Left lobe of liver (tissue), 2 donors: ENCODE data around the gene QSOX2. TPM values are rescaled to one million over a fixed set of nuclear protein-coding genes. Genes with fewer than 3 reads are reported as not detected.

ENCODE experiments used
- ATAC-seq: fragments of 200-7000 bp; cut with Tn5 transposase; one replicate; pipeline ENCODE4 v1.9.1; 2020; ENCODE audit warnings: mild to moderate bottlenecking, moderate library complexity
- DNase-seq: peaks from one replicate; pipeline ENCODE4 v3.0.0-alpha.2; 2020; ENCODE audit warnings: low spot score
- total RNA-seq: library from RNA; stranded (reverse); gene quantifications from one replicate; pipeline ENCODE4 v1.2.1, GENCODE V29; 2021
- donor health status: DM: no; HTN: no; CAD: no; lungs with moderate emphysema.
- donor health status: DM: no; HTN: yes; CAD: no.

The QSOX2 gene
- total RNA-seq, 1 donor from 2014 or later = 4.7 TPM

- DNase-seq = no peak
Measured at GRCh38 chr9:136208675-136209074, 36.9 kb downstream of the QSOX2 start.

GRCh38 chr9:136207616-136208015, 38.0 kb downstream of the QSOX2 start:
- DNase-seq = no peak

More at GRCh38 chr9:136208675-136209074, 36.9 kb downstream of the QSOX2 start:
- ATAC-seq = no peak

GRCh38 chr9:136206602-136207275, 38.9 kb downstream of the QSOX2 start:
- ATAC-seq (peak; percentile 59), DNase-seq (no peak)

More at GRCh38 chr9:136207616-136208015, 38.0 kb downstream of the QSOX2 start:
- no peak for ATAC-seq

- no peak for DNase-seq
Measured at GRCh38 chr9:136205707-136205992, 40.0 kb downstream of the QSOX2 start.

GRCh38 chr9:136204838-136205706, 40.5 kb downstream of the QSOX2 start, which contains the start of gene LHX3:
TSS of gene LHX3 (minus strand) at chr9:136205128. CDS start at chr9:136205012, 116 bp downstream.
- DNase-seq (no peak), ATAC-seq (peak; percentile 71)

More at GRCh38 chr9:136205707-136205992, 40.0 kb downstream of the QSOX2 start:
- ATAC-seq = no peak

GRCh38 chr9:136204145-136204805, 41.3 kb downstream of the QSOX2 start:
- DNase-seq (no peak), ATAC-seq (no peak)

- ATAC-seq (no peak), DNase-seq (no peak)
Measured at GRCh38 chr9:136203408-136204144, 42.0 kb downstream of the QSOX2 start.

GRCh38 chr9:136202454-136203407, 42.9 kb downstream of the QSOX2 start:
- ATAC-seq = peak; percentile 6

GRCh38 chr9:136201609-136202453, 43.8 kb downstream of the QSOX2 start:
- peak; percentile 27 for ATAC-seq
- no peak for DNase-seq

More at GRCh38 chr9:136202454-136203407, 42.9 kb downstream of the QSOX2 start:
- DNase-seq = no peak

- DNase-seq = no peak
- ATAC-seq = no peak
Measured at GRCh38 chr9:136201174-136201573, 44.4 kb downstream of the QSOX2 start.

- ATAC-seq (no peak), DNase-seq (no peak)
Measured at GRCh38 chr9:136200424-136200823, 45.2 kb downstream of the QSOX2 start.

- no peak for ATAC-seq
- DNase-seq = no peak
Measured at GRCh38 chr9:136199391-136200288, 46.0 kb downstream of the QSOX2 start.

- ATAC-seq (no peak), DNase-seq (no peak)
Measured at GRCh38 chr9:136198605-136199083, 47.0 kb downstream of the QSOX2 start.

GRCh38 chr9:136197930-136198604, 47.5 kb downstream of the QSOX2 start:
- ATAC-seq = no peak
- DNase-seq = no peak

GRCh38 chr9:136197084-136197875, 48.3 kb downstream of the QSOX2 start:
- DNase-seq = no peak
- ATAC-seq = no peak
